Measurements from ENCODE around the gene MYB.
"Not testable (repeated sequence)": the region's sequence is repeated elsewhere in the genome, so short reads cannot be mapped to it uniquely, and the experiment has no call there.

Gene MYB

DNA sequence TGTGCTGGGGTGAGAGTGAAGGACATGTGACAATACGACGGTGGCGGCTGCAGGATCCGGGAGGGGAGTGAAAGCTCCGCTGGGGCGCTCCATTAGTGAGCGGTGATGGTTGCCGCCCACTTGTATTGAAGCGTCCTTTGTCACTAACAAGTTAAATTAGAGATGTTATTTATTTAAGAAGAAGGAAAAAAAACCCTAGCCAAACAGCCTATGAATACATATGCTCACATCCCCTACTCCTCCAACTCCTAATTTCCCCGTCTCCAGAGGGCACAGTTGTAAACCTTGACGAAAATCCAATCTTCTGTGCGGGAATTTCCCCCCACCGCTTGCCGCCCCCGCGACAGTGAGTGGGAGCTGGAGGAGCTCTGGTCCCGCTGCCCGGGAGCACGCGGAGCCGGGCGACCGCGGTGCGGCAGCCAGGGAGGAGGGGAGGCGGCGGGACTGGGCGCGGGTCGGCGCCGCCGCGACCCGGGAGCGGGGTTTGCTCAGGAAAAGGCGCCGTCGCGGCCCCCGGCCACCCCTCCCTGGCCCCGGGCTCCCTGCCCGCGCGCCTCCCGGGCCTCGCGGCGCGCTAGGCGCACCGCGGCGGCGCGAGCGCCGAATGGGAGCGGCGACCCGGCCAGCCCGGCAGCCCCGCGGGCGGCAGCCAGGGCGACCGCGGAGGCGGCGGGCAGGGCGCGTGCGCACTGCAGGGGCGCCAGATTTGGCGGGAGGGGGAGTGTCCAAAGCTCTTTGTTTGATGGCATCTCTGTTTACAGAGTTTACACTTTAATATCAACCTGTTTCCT is at the start of gene MYB:
MYB (plus strand) TSS at position 767 of the 791 bp plus-strand sequence. CDS start 206 bp downstream, outside the sequence.
- peak; percentile 36 for DNase-seq (ENCODE audit: low read depth)

DNA sequence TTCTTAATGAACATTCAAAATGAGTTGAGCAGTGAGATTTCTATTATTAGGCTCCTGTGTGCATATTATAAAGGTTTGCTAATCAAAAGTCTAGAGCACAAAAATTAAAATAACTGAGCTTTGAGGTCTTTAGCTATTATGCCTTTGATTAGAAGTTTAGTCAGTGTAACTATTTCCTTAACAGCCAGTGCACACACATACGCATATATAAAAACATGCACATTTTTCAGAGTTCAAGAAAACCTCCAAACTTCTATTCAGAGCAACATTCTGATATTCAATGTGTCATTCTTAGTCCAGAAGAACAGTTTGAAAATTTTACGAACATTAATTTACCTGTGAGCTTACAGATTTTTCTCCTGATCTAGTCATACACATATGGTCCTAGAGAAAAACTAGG is 48.3 kb upstream of the MYB start:
- no peak for DNase-seq (ENCODE audit: low read depth)

DNA sequence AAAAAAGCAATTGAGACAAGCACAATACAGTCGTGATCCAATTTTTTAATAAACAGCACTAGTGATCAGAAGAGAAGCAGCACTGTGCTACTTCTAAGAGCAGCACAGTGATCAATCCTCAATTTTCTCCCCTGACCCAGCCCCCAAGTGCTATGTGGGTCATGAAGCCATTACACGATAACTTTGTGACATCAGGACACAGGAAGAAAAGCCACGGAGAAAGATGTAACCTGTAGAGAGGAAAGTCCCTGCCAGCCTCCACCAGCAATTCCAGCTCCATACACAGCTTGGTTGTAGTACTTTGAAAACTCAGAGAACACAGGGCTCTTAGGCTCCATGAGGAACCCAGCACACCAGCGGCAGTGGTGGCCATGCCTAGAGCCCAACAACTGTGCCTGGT is 45.3 kb upstream of the MYB start:
- DNase-seq (ENCODE audit: low read depth), result no peak

DNA sequence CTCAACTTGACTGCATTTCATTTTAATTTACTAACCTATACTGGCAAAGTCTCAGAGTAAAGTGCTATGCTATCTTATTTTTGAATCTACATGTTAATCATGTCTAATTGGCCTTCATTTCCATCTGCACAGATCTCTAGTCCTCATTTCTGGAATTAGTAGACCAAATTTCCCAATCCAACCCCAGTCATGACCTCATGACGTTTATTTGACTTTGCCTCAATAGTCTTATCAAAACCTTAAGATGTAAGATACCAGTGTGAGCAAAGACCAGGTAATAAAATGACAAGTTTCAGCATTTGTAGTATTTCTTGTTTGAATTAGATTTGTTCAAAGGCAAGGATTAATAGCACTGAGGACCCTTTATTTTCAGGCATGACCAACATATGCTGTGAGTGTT is 43.3 kb upstream of the MYB start:
- no peak for DNase-seq (ENCODE audit: low read depth)

DNA sequence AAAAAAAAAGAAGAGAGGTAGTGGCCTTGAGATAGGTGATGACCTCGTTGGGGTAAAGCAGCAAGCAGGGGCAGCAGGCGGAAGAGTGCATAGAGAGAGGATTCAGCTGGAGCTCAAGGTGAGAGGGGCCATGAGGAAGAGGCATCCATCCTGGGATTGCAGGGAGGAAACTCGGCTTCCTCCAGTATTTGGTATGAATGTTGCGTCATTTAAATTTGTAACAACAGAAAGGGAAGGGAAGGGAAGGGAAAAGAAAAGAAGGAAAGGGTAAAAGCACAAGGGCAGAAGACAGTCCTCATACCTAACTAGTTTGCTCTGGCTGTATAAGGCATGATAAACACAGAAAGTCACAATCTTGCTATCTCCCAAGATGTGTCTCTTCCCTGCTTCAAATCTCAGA is 39.9 kb upstream of the MYB start:
- DNase-seq (ENCODE audit: low read depth), result no peak

DNA sequence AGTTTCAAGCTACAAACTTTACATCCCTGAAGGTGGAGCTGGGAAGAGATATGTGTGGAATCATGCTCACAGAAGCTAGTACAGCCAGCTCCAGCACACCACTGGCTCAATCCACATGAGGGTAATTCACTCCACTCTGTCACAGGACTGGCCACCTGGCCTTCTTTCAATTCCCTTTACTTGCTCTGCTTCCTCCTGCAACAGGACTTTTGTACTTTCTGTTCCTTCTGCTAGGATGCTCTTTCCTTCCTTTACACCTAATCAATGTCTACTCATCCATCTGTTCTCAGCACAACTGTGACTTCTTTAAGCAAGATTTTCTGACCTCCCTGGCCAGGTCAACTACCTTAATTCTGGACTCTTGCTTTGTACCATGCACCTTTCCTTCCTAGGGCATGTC is 39.4 kb upstream of the MYB start:
- no peak for DNase-seq (ENCODE audit: low read depth)

DNA sequence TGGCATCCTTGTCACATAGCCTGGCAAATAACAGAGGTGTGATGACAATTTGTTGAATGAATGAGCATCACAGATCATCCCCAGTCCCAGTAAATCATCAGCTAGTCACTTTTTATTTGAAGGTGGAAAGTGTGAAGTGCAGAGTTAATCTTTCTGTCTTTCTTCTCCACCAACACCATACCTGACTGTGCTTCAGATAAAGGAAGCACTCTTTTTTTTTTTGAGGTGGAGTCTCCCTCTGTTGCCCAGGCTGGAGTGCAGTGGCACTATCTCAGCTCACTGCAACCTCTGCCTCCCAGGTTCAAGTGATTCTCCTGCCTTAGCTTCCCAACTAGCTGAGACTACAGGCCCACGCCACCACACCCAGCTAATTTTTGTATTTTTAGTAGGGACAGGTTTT is 38.9 kb upstream of the MYB start:
- DNase-seq (ENCODE audit: low read depth), result not testable (repeated sequence)

DNA sequence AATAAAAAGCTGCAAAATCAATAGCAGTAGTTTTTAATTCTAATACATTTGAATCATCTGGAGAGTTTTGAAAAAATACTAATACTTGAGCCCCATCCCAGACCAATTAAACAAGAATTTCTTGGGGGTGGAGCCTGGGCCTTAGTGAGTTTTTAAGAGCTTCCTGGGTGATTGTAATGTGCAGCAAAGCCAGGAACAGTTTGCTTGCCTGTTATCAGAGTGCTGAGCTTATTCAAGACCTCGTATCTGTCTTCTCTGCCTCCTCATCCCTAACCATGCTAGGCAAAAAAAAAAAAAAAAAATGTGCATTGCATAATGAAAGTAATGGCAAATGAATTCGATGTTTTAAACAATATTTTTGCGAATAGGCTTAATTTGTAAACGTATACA is 36.4 kb upstream of the MYB start:
- DNase-seq (ENCODE audit: low read depth), result no peak

DNA sequence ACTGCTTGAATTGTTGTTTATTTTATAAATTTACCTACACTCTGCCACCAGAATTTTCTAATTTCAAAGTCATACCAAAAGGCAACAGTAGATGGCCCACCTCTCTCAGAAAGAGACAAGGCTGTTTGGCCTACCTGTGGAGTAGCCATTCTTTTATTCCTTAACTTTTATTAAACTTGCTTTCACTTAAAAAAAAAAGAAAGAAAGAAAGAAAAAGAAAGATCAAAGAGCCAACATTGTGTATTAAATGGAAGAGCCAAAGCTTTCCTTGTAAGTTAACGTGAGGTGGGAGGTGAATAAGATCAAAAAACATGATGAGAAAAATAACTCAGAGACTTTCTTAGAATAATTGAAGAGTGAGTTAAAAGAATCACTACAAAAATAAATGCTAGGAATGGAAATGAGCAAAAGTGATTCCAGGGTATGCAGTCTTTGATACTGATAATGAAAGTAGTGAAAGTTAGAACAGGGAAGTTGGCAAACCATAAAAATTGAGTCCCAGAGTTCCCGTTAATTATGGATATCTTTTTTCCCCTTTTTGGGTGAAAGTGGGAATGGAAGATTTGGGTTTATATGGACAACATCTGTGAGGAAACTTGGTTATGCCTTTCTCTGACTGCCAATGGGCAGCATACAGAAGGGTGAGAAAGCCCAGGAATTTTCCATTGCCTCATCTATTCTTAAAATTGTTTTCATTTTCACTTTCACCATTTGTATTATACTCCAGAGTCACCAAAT is 35.9 kb upstream of the MYB start:
- DNase-seq (ENCODE audit: low read depth), result no peak

DNA sequence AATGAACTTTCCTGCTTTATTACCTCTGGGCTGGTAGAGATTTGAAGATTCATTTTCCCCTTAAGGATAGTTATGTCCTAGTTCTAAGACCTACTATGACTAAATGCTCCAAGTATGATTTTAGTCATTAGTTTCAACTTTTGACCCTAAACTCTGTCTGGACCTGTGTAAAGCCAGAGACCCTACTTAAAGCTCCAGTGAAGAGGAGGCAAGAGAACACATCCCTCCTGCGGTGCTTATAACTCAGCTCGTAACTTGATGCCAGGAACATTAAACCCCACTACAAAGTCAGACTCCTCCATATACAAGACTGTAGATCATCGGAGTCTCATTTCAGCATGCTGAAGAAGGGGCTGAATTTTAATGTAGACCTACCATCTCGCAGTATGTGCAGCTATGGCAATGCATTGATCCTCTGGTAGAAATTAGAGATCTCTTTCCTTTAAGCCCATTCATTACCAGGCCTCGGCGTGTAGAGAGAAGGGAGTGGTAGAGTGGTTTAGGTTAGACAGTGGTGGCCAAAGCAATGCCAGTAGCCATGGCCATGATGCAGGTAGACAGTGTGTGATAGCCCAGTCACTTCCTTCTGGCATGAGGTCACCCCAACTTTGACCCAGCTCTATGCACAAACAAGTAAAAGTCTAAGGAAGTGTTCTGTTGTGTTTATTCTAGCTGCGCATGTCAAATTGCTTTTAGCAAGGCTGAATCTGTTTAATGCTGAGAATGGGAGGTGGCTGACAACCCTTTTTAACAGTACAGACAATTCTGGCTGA is 34.8 kb upstream of the MYB start:
- no peak for DNase-seq (ENCODE audit: low read depth)

DNA sequence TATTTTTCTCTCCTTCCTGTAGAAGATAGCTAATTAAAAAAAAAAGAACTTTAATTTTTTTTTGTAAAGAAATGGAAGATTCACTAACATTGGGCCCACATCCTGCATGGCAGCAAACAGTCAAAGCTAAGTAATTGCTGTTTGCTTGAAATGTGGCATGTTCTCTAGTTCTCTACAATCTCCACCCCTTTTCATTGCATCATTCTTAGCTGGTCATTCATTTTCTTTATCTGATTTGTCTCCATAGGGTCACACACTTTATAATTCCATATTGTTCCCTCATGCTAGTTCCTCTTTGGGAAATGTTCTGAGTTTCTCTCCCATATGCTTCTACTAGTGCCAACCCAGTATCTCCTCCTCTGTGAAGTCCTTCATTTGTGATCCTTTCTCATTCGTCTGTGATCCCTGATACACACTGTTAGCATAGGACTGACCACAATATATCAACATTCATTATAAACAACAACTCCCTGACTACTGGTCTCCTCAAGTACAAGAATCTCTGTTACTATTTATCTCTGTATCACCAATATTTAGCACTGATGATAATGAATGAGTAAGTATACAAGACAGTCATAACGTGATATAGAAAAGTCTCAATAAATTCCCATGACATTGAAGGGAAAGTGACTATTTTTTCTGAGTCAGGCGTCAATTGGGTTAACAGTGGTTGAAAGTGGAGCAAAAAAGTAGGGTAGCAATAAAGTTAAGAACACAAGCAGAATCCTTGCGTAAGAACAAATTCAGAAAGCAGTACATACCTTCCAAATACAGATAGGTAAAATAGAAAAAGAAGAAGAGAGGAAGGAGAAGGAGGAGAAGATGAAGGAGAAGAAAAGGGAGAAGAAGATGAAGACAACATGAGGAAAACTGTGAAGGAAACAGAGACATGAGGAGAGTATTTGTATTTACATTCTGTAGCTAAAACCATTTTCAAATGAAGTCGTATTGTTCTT is 33.2 kb upstream of the MYB start:
- DNase-seq (ENCODE audit: low read depth), result no peak

DNA sequence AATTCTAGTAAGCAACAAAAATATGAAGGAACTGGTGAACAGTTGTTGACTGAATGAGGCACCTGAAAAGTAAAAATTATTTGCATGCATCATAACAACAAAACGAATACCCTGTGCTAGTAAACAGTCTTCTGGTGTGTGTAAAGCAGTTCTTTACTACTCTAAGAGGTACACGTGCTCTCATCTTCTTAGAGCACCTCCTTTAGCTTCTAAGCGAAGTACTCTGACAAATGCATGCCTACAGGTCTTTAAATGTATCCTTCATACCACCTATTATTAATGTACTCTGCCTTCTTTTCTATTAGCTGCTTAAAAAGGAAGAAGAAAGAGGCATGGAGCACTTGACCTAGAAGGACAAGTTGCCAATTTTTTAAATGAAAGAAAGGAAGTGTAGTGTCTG is 32.2 kb upstream of the MYB start:
- no peak for DNase-seq (ENCODE audit: low read depth)

DNA sequence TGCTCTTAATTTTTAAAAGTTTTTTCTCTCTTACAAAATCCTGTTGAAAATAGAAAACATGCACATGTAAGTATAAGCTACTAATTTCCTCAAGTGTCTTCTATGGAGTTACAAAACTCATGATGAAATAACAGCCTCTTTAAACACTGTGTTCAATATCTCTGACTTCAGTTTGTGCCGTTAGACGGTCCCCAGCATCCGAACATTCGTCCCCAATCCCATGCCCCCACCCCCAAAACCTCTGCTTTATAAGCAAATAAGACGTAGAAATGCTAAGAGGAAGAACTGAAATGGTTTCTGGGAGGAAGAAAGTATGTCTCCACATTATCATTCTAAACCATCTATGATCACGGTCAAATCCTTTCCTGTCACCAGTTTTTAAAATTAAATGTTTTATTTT is 31.7 kb upstream of the MYB start:
- DNase-seq (ENCODE audit: low read depth), result no peak

DNA sequence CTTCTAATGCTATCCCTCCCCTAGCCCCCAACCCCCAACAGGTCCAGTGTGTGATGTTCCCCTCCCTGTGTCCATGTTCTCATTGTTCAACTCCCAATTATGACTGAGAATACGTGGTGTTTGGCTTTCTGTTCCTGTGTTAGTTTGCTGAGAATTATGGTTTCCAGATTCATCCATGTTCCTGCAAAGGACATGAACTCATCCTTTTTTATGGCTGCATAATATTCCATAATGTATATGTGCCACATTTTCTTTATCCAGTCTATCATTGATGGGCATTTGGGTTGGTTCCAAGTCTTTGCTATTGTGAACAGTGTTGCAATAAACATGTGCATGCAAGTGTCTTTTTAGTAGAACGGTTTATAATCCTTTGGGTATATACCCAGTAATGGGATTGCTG is 30.6 kb upstream of the MYB start:
- not testable (repeated sequence) for DNase-seq (ENCODE audit: low read depth)

DNA sequence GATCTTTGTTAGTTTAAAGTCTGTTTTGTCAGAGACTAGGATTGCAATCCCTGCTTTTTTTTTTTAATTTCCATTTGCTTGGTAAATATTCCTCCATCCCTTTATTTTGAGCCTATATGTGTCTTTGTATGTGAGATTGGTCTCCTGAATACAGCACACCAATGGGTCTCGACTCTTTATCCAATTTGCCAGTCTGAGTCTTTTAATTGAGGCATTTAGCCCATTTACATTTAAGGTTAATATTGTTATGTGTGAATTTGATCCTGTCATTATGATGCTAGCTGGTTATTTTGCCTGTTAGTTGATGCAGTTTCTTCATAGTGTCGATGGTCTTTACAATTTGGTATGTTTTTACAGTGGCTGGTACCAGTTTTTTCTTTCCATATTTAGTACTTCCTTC is 27.0 kb upstream of the MYB start:
- not testable (repeated sequence) for DNase-seq (ENCODE audit: low read depth)

DNA sequence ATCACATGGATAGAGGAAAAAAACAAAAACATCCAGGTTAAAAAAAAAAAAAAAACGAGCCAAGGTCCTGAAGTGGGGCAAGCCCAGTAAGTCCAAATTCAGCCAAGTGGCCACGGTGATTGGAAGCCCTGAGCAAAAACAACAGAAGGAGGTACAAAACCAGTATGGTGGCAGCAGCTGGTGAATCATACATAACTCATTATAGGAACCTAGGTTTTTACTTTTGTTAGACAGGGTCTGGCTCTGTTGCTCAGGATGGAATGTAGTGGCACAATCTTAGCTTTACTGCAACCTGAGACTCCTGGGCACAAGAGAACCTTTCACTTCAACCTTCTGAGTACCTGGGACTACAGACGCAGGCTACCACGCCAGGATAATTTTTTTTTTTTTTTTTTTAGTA is 22.7 kb upstream of the MYB start:
- no peak for DNase-seq (ENCODE audit: low read depth)

DNA sequence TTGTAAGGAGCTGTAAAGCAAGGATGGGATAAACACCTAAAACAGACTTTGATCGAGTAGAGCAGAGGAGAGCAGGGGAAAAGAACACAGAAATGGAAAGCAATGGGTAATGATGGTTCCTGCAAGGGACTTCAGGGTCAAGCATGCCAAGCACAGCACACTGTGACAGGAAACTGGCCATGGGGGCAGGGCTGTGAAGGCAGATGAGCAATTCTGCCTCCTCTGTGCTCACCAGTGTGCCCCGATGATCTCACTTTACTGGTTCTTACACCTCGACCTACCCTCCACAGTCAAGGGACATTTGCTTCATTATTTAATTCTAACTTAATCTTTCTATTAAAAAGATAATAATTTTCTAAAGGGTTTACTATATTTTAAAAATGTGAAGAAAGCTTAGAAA is 21.6 kb upstream of the MYB start:
- DNase-seq (ENCODE audit: low read depth), result no peak

DNA sequence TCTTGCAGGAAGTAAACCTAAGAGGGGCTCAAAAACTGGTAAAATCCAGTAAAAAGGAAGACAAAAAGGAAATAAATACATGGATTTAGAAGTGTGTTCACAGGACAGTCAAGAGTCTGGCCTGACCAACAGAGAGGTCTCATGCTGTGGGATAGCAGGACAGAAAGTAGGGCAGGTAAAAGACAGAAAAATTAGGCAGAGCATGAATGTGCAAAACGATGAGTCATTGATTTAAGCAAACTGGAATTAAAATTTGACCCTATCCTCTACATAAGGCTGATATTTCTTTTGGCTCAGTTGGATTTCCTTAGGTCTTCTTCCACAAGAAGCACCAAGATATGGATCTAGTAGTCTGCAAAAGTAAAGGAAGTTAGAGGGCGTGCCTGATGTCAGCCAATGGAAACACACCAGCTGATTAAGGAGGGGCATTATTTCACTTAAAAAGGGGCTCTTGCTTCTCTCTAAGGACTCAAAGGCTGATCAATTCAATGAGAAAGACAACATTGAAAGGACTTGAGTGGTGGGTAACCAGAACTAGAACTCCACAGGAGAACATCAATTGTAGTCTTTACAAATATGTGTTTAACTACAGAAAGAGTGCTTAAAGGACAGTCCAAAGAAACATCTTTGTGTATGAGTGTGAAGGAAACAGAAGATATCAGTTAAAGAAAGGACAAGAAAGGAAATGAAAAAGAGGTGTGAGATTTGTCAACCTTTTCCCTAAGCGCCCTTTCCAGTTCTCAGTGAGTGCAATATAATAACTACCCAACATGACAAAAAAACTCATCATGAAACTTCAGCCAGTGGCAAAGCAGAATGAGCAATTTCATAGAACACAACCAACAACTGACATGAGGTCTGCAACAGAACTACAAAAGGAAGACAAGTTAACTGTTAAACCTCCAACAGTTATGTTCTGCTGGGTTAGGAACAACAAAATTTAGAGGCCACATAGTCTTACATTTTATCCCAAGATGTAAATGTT is 19.4 kb upstream of the MYB start:
- DNase-seq (ENCODE audit: low read depth), result no peak

DNA sequence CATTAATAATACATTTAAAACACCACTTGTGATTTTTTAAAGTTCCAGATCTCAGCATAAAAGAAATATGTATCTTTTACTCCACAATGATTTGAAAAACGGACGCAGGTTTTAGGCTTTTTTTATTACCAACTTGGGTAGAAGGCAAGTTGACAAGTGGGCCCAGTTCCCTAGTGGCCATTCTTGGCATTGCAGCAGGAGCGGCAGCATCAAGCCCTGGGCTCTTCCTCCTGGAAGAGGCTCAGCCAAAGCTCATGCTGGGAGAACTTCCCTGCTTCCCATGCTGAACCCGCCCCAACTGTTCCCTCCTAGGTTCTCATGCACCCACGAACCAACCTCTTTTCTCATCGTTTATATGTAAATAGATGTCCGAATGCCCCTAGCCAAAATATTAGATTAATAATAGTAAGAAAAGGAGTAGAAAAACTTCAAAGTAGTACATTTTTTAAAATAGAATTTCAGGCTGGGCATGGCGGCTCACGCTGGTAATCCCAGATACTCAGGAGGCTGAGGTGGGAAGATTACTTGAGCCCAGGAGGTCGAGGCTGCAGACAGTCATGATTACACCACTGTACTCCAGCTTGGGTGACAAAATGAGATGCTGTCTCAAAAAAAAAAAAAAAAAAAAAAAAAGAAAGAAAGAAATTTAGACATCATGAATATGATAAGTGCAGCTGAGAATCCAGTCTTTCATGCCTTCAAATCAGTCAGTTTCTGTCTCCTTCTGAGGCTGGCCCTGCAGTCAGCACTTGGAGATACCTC is 18.2 kb upstream of the MYB start:
- DNase-seq (ENCODE audit: low read depth), result no peak

DNA sequence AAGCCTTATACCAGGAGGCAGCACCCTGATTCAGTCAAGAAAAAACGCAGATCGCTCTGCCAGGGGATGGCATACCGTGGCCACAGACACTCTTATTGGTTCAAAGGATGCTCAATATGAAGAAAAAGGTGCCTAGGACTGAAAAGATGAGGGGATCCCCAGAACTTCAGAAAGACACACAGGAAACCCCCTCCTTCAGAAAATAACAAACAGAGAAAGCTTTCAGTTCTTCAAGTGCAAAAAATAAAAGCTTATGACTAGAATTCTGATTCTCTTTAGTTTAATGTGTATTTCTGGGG is 17.7 kb upstream of the MYB start:
- no peak for DNase-seq (ENCODE audit: low read depth)

All from stimulated activated CD8-positive, alpha-beta memory T cell treated with anti-CD3 and anti-CD28 coated beads, Interleukin-7, amount 100 ng/mL, for 24 hours (primary cell).